Effector memory CD4-positive, alpha-beta T cell (primary cell): ENCODE data around the gene SKIDA1.

ENCODE experiments used
- DNase-seq, 3 donors: peaks; one replicate each; pipeline ENCODE4 v3.0.0-alpha.2; 2020
- H3K27ac ChIP-seq: 2 replicates; pipeline ENCODE4 v1.7.0; 2013; ENCODE audit warnings: mild to moderate bottlenecking, low read length, moderate library complexity; ENCODE audit not compliant: insufficient read depth, poor library complexity, severe bottlenecking
- H3K27me3 ChIP-seq: replicated peaks from 2 replicates; pipeline ENCODE4 v1.7.0; 2013; ENCODE audit warnings: mild to moderate bottlenecking, low read length; ENCODE audit not compliant: insufficient read depth, control insufficient read depth, poor library complexity, severe bottlenecking
- H3K36me3 ChIP-seq: 2 replicates; pipeline ENCODE4 v1.7.0; 2013; ENCODE audit warnings: mild to moderate bottlenecking, low read length, moderate library complexity; ENCODE audit not compliant: control insufficient read depth, insufficient read depth
- H3K4me1 ChIP-seq: 2 replicates; pipeline ENCODE4 v1.7.0; 2013; ENCODE audit warnings: low read length, mild to moderate bottlenecking; ENCODE audit not compliant: control insufficient read depth, insufficient read depth, poor library complexity, severe bottlenecking
- H3K4me3 ChIP-seq: 2 replicates; pipeline ENCODE4 v1.7.0; 2013; ENCODE audit warnings: low read length, low read depth, mild to moderate bottlenecking; ENCODE audit not compliant: insufficient read depth, poor library complexity, severe bottlenecking
- H3K9me3 ChIP-seq: 2 replicates; pipeline ENCODE4 v1.7.0; 2013; ENCODE audit warnings: mild to moderate bottlenecking, low read length, moderate library complexity; ENCODE audit not compliant: control insufficient read depth

Gene SKIDA1

DNA sequence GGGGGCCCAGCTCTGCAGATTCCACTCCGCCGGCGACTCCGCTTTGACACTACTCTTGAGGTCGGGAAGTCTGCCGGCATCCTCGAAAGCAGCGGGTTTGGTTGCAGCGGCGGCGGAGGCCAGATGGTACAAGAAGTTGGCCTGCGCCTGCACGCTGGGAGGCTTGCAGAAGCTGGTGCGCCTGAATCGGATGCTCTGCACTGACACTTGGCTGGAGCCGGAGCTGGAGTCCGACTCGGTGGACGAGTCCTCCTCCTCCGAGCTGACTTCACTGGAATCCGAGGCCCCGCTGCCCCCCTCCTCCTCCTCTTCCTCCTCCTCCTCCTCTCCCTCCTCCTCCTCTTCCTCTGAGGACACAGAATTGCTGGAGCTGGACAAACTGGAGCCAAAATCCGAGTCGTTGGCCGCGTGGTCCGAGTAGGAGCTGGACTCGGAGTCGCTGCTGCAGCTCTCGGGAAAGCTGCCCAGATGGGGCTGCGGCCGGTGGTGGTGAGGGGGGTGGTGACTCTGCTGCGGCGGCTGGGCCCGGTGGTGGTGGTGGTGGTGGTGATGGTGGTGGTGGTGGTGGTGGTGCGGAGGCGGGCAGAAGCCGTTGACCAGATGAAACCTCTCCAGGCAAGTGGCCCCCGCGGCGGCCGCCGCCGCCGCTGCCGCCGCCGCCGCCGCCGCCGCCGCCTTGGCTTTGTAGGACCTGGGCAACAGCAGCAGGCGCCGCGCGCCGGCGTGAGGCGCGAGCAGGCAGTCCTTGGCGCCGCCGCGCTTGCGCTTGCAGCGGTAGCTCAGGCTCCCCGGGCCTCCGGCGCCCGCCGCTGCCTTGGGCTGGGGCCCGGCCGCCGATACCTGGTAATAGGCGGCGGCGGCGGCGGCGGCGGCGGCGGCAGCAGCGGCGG, 9.0 kb downstream of the SKIDA1 start:
- Histone ChIP-seq H3K9me3 (no peaks in the 10 kb centered on the region), H3K36me3 (no peaks in the 10 kb centered on the region), H3K4me3 (peak overlapping the region; percentile 36), H3K27ac (no peak overlapping the region), H3K27me3 (peaks cover 82% of the 10 kb centered on the region), H3K4me1 (peaks cover 34% of the 10 kb centered on the region)
- DNase-seq = no peak

DNA sequence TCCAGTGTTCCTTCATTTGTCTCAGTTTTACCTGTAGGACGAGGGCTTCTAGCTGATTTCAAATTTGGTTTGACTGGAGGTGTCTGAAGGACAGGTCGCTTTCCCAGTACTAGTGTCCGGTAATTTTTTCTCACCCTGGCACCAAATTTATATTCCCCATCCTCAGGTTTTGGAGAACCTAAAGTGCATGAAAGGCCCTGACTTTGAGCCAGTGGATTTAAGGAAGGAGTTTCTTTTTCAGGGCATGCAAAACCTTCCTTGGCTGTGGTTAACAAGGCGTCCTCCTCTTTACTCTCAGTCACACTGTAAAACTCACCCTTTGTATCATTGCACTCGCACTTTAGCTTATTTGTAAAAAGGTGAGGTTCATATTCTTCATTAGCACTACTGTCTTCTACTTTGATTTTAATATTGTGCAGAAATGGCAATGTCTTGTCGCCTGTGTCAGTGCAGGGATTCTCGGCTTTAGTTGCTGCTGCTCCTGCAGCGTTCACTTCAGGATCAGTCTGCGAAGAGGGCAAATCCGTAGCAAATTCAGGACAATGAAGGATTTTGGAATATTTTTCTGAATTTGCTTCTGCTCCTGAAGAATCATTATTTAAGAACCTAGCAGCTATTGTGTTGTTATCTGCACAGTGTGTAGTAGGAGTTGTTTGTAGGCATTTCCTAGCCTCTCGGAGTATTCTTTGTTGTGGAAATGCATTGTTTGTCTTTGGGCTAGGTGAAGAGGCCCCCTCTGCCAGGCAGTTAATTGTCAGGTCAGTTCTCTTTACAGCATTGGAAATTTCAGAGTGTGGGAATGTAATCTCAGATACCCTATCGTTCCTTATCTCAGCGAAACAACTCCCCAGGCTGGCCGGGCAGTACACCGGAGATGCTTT, 9.9 kb downstream of the SKIDA1 start:
- DNase-seq = no peak
- Histone ChIP-seq H3K27ac (no peak overlapping the region), H3K36me3 (no peaks in the 10 kb centered on the region), H3K4me3 (peak overlapping the region; percentile 36), H3K27me3 (peaks cover 79% of the 10 kb centered on the region), H3K9me3 (no peaks in the 10 kb centered on the region), H3K4me1 (peaks cover 34% of the 10 kb centered on the region)

DNA sequence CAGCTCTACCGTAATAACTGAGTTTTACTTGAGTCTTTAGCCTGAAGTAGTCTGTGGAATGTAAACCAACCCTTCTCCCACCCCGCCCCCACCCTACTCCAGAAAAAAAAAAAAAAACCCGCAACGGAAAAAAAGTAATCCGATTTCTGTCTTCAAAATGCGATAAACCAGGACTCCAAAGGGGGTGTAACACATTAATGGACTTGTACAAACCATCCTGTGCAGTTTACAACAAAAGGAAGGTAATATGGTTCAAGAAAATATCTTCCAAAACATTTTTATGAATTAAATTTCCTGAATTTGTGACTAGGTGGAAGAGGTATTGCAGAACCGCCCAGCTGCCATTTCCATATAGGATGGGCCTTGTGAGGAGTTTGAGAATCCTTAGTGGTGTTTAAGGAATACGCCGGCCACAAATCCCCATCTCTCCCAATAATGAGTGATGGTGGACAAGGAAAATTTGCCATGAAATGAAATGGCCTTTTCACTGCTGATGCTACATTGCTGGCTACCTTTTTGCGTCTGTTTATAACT, 10.6 kb downstream of the SKIDA1 start:
- Histone ChIP-seq H3K4me1 (peaks cover 31% of the 10 kb centered on the region), H3K9me3 (no peaks in the 10 kb centered on the region), H3K36me3 (no peaks in the 10 kb centered on the region), H3K27me3 (peaks cover 80% of the 10 kb centered on the region), H3K4me3 (no peak overlapping the region), H3K27ac (no peak overlapping the region)
- no peak for DNase-seq

DNA sequence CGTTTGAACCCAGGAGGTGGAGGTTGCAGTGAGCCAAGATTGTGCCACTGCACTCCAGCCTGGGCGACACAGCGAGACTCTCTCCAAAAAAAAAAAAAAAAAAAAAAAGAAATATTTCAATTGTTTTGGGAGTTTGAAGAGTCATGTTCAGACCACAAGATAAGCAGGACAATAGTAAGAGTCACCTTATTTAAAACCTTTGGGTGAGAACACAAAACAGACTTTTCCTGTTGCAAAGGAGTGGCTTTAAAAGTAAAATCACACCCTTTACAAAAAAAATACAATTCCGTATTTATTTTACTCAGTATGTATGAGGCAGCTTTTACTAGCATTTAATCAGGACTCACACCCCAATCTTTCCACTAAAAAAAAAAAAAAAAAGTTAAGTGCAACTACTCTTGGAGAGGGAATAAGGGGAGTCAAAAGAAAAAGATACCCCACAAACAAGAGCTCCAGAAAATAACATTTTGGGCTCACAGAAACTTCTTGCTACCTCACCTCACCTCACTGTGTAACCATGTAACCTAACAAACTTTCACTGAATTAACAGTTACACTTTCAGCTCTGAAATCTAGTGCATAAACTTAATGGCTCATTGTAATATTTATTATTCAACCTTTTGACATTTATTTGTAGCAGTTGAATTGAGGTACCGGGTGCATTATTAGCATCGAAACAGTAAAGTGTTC, 11.2 kb downstream of the SKIDA1 start:
- peaks cover 76% of the 10 kb centered on the region for H3K27me3 ChIP-seq
- peaks cover 25% of the 10 kb centered on the region for H3K4me1 ChIP-seq
- no peaks in the 10 kb centered on the region for H3K36me3 ChIP-seq
- H3K4me3 ChIP-seq = no peak overlapping the region
- H3K9me3 ChIP-seq = no peaks in the 10 kb centered on the region
- DNase-seq = no peak
- H3K27ac ChIP-seq = no peak overlapping the region

DNA sequence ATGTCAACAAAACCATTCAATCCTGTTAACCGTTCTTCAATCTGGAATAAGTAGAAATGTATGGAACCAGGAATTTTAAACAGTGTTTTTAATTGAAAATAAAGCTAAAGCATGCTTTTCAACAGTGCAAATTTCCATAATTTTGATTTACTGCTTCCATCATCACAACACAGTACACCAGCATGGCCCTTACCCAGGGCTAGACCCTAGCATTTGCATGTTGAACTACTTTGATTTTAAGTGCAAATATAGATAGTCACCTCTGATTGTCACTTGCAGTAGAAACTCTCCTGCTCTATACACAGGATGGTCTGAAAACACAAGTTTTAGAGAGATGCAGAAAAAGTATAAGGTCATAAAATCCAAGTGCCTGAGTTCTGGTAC, 12.1 kb downstream of the SKIDA1 start:
- H3K36me3 ChIP-seq = no peaks in the 10 kb centered on the region
- DNase-seq = no peak
- H3K4me3 ChIP-seq = no peak overlapping the region
- no peak overlapping the region for H3K27ac ChIP-seq
- peaks cover 68% of the 10 kb centered on the region for H3K27me3 ChIP-seq
- peaks cover 16% of the 10 kb centered on the region for H3K4me1 ChIP-seq
- no peaks in the 10 kb centered on the region for H3K9me3 ChIP-seq

DNA sequence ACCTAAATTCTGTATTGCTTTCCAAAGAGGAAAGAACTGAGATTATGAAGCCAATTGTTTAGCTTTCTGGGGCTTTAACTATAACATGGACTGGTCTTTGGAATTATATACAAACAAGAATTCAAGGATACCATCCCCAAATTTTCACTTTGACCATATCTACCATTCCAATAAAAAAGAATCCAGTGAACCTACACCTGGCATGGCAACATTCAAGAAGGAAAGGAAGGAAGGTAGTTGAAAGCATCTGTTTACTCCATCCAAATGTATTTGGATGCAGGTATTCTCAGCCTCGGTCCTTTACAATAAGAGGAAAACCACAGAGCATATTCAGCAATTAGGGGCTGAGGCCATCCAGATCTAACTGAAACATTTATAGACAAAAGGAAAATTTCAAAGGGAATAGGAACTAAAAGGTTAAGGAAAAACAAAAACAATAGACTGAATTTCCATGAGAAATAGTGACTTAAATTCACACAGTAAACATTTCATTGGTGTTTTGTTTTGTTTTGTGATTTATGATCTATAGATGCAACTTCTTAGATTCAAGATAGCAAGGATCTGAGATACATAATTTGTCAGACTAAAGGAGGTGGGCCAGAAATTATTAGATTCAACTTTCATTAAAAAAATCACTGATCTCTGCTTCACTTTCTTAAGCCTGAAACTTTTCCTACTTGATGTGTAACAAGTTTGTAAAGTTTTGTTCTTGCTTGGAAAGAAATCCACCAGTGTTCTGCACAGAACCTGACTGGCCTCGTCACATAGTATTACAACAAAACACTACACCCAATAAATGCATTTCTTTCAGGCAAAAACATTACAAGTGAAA, 12.7 kb downstream of the SKIDA1 start:
- H3K27ac ChIP-seq = no peak overlapping the region
- H3K9me3 ChIP-seq = no peaks in the 10 kb centered on the region
- peaks cover 62% of the 10 kb centered on the region for H3K27me3 ChIP-seq
- H3K36me3 ChIP-seq = no peaks in the 10 kb centered on the region
- no peak for DNase-seq
- no peak overlapping the region for H3K4me3 ChIP-seq
- peaks cover 10% of the 10 kb centered on the region for H3K4me1 ChIP-seq

DNA sequence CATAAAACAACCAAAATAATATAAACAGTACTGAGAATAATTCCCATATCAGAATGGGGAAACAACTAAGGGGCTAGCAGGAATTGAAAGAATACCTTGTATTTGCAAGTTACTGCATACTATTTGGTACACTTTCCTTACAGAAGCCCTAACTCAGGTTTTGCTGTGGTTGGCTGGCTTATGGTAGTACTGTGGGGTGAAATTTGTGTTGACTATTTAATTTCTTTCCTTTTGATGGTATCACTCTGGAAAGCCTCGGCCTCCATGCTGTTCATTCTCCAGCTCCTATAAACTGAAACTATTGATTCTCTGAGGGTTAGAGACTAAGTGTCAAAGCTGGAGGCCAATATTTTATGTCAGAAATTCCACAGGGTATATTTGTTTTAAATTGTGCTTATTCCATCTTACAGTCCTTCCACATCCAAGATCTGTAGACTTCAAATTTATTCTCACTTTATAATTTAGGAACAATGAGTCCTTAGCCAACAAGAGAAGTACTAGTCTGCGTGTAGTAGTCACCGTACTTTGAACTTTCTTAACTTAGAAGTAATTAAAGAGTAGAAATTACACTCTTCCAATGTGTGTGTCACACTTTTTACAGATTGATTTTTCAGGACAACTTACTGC, 13.4 kb downstream of the SKIDA1 start:
- no peak for DNase-seq
- Histone ChIP-seq H3K36me3 (no peaks in the 10 kb centered on the region), H3K27ac (no peak overlapping the region), H3K4me1 (peaks cover 6% of the 10 kb centered on the region), H3K9me3 (no peaks in the 10 kb centered on the region), H3K27me3 (peaks cover 55% of the 10 kb centered on the region), H3K4me3 (no peak overlapping the region)

DNA sequence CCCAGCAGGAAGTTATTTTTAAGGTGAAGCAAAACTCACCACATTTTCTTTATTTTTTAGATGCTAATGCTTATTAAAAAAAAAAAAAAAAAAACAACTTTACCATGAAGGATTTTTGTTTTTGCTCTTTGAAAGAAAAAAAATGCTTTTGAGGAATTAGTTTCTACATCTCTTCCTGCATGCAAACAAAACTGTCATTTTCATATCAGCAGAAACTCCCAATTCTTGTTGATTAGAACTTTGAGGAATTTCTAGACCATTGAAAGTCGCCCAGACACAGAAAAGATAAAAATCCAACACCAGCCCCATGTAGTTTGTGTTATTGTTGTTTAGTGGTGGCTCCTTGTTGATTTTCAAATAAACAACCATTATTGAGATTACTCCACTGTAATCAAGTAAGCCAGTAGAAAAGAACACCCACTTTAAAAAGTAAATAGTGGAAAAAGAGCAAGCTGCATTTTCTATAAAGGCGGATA, 14.3 kb downstream of the SKIDA1 start:
- DNase-seq = no peak
- peaks cover 50% of the 10 kb centered on the region for H3K27me3 ChIP-seq
- H3K36me3 ChIP-seq = no peaks in the 10 kb centered on the region
- H3K9me3 ChIP-seq = no peaks in the 10 kb centered on the region
- no peak overlapping the region for H3K27ac ChIP-seq
- H3K4me1 ChIP-seq = peaks cover 2% of the 10 kb centered on the region
- no peak overlapping the region for H3K4me3 ChIP-seq
